Psoas muscle (tissue), 8 donors: ENCODE measurements around the gene SFSWAP. TPM values are rescaled to one million over a fixed set of nuclear protein-coding genes. Genes with fewer than 3 reads are reported as not detected.
"Not testable (repeated sequence)": the region's sequence is repeated elsewhere in the genome, so short reads cannot be mapped to it uniquely, and the experiment has no call there.

Experiments
- ATAC-seq, 4 donors: fragments of 200-7000 bp; cut with Tn5 transposase; one replicate each; pipeline ENCODE4 v1.9.1; 2020; ENCODE audit warnings: moderate library complexity in 3 of 4, mild to moderate bottlenecking in 2 of 4
- DNase-seq, 2 donors: peaks; one replicate each; pipeline ENCODE4 v3.0.0-alpha.2; 2020
- H3K27ac ChIP-seq: fragments of 200-600 bp; one replicate; pipeline ENCODE4 v1.8.0; 2022
- H3K27me3 ChIP-seq, 3 donors: fragments of 200-600 bp in 1 of 3; one replicate each; pipeline versions ENCODE4 v1.6.1 to v1.8.0; 2013 to 2022; ENCODE audit warnings: low read length in 2 of 3, mild to moderate bottlenecking in 2 of 3, moderate library complexity in 1 of 3; ENCODE audit not compliant: insufficient read depth in 3 of 3
- H3K36me3 ChIP-seq, 2 donors: fragments of 200-600 bp in 1 of 2; one replicate each; pipeline versions ENCODE4 v1.6.1 to v1.8.0; 2013 to 2022; ENCODE audit warnings: low read depth in 1 of 2, mild to moderate bottlenecking in 1 of 2, moderate library complexity in 1 of 2; ENCODE audit not compliant: insufficient read depth in 1 of 2
- H3K4me1 ChIP-seq: fragments of 200-600 bp; one replicate; pipeline ENCODE4 v1.8.0; 2022
- H3K4me3 ChIP-seq: fragments of 200-600 bp; one replicate; pipeline ENCODE4 v1.8.0; 2022; ENCODE audit warnings: mild to moderate bottlenecking
- H3K9me3 ChIP-seq: fragments of 200-600 bp; one replicate; pipeline ENCODE4 v1.8.0; 2022
- CTCF ChIP-seq: fragments of 200-600 bp; IDR thresholded peaks from one replicate; pipeline ENCODE4 v1.8.0; 2022; ENCODE audit warnings: antibody characterized with exemption
- WGBS, 3 donors: extraction: QIAGEN DNeasy Blood & Tissue Kit; methylation state at CpG; one replicate each; pipeline versions ENCODE4 v1.1.6 to v1.1.7; 2013; 5-methylcytosine and 5-hydroxymethylcytosine counted together
- intact Hi-C, 2 donors: fragments of 100-400 bp; cut with DNase I; formaldehyde crosslinking; loops; one replicate each; pipeline versions ENCODE4 v1.11.0 to v1.14.2; 2022
- polyA plus RNA-seq, 3 donors: library from polyadenylated mRNA; stranded (reverse); fragments of 200-250 nt; gene quantifications; one replicate each; pipeline ENCODE4 v1.2.3, GENCODE V29; 2013
- total RNA-seq, 4 donors: library from RNA; stranded (reverse); fragmentation: NEBNext Ultra II Directional in 2 of 4; extraction: Animal tissue kit (Norgen Biotek cat#: 25700) in 2 of 4; gene quantifications; one replicate each; pipeline versions ENCODE4 v1.2.1 to v1.2.4, GENCODE V29; 2021 to 2023
- donor health status: healthy with polysubstance abuse.
- donor health status: DM: no; HTN: no; CAD: no; lungs with moderate emphysema.
- donor health status: Bipolar disorder and iron deficiency.
- donor health status: healthy.
- donor health status: DM: yes; HTN: yes; CAD: no.
- donor health status: DM: no; HTN: no; CAD: no.
- donor health status: DM: no; HTN: no; CAD: no.
- donor health status: DM: yes; HTN: yes; CAD: no.

The SFSWAP gene
- total and polyA plus RNA-seq, 7 donors: 19.4 to 34.3 (median 23.5) TPM

GRCh38 chr12:131701705-131702572 is 9.0 kb upstream of the SFSWAP start:
- intact Hi-C loops: no loop called here
- DNase-seq (no peak), ATAC-seq (no peak)
- WGBS, 3 donors: 83 to 89% (median 89%) methylated on average over 11 of the region's 14 CpGs
- Histone ChIP-seq H3K4me1 (no peaks in the 10 kb centered on the region), H3K27me3 (no peaks in the 10 kb centered on the region), H3K36me3 (no peaks in the 10 kb centered on the region), H3K4me3 (no peak overlapping the region), H3K9me3 (peaks cover 19% of the 10 kb centered on the region), H3K27ac (no peak overlapping the region)
- no peak for TF ChIP-seq CTCF

- DNase-seq: no peak
- no peak for TF ChIP-seq CTCF
- no peaks in the 10 kb centered on the region for H3K4me1 ChIP-seq
- WGBS, 3 donors: 86 to 98% (median 87%) methylated on average over 3 of the region's 3 CpGs
- no peaks in the 10 kb centered on the region for H3K27me3 ChIP-seq
- ATAC-seq: no peak
- H3K9me3 ChIP-seq: peaks cover 19% of the 10 kb centered on the region
- intact Hi-C loops: no loop called here
- no peak overlapping the region for H3K4me3 ChIP-seq
- no peak overlapping the region for H3K27ac ChIP-seq
- H3K36me3 ChIP-seq: no peaks in the 10 kb centered on the region
Measured at GRCh38 chr12:131702573-131702877, 8.4 kb upstream of the SFSWAP start.

GRCh38 chr12:131703161-131703560 is 7.7 kb upstream of the SFSWAP start:
- Histone ChIP-seq H3K4me3 (no peak overlapping the region), H3K4me1 (no peaks in the 10 kb centered on the region), H3K9me3 (peaks cover 19% of the 10 kb centered on the region), H3K27ac (no peak overlapping the region), H3K36me3 (no peaks in the 10 kb centered on the region), H3K27me3 (no peaks in the 10 kb centered on the region)
- no peak for ATAC-seq
- no peak for TF ChIP-seq CTCF
- intact Hi-C loops: no loop called here
- no peak for DNase-seq

GRCh38 chr12:131704509-131704908 is 6.4 kb upstream of the SFSWAP start:
- ATAC-seq (no peak), DNase-seq (no peak)
- intact Hi-C loops: no loop called here
- Histone ChIP-seq H3K9me3 (peaks cover 19% of the 10 kb centered on the region), H3K4me1 (no peaks in the 10 kb centered on the region), H3K27me3 (no peaks in the 10 kb centered on the region), H3K4me3 (no peak overlapping the region), H3K27ac (no peak overlapping the region), H3K36me3 (no peaks in the 10 kb centered on the region)
- WGBS, 3 donors: 93 to 98% (median 95%) methylated on average over 2 of the region's 2 CpGs
- TF ChIP-seq CTCF: no peak

- H3K27ac ChIP-seq, DNase-seq, ATAC-seq, H3K27me3 ChIP-seq, intact Hi-C loops, H3K4me3 ChIP-seq, H3K36me3 ChIP-seq, H3K4me1 ChIP-seq: not testable (repeated sequence)
- WGBS, 3 donors: 83 to 85% (median 83%) methylated on average over 4 of the region's 4 CpGs
- H3K9me3 ChIP-seq: peaks cover 19% of the 10 kb centered on the region
Measured at GRCh38 chr12:131706709-131707108, 4.2 kb upstream of the SFSWAP start.
